Fibroblast of lung (primary cell): ENCODE data around the gene TANGO2.

Experiments used
- CTCF ChIP-seq, 2 donors: IDR thresholded peaks in 1 of 2; conservative IDR thresholded peaks in 1 of 2; 1 replicate in 1 of 2; 2 replicates in 1 of 2; pipeline ENCODE4 v1.5.1; 2011 to 2012; ENCODE audit warnings: low read length in 2 of 2, control low read depth in 1 of 2, inconsistent platforms in 1 of 2, low read depth in 1 of 2, mild to moderate bottlenecking in 1 of 2
- EZH2 ChIP-seq: IDR thresholded peaks from 2 replicates; pipeline ENCODE4 v1.5.1; 2012; ENCODE audit warnings: low read length, control low read depth, mild to moderate bottlenecking; ENCODE audit errors: missing control alignments

GRCh38 chr22:20040327-20041200 is 19.7 kb downstream of the TANGO2 start:
- TF ChIP-seq CTCF (conservative IDR thresholded peaks at IDR 0.05 in 1 of 2, IDR thresholded peaks at IDR 0.05 in 1 of 2; ENCODE audit: low read depth in 1 of 2, low read length in 2 of 2): no peak
- no peak for TF ChIP-seq EZH2
